ENCODE results near the gene AUTS2.

Gene AUTS2

DNA sequence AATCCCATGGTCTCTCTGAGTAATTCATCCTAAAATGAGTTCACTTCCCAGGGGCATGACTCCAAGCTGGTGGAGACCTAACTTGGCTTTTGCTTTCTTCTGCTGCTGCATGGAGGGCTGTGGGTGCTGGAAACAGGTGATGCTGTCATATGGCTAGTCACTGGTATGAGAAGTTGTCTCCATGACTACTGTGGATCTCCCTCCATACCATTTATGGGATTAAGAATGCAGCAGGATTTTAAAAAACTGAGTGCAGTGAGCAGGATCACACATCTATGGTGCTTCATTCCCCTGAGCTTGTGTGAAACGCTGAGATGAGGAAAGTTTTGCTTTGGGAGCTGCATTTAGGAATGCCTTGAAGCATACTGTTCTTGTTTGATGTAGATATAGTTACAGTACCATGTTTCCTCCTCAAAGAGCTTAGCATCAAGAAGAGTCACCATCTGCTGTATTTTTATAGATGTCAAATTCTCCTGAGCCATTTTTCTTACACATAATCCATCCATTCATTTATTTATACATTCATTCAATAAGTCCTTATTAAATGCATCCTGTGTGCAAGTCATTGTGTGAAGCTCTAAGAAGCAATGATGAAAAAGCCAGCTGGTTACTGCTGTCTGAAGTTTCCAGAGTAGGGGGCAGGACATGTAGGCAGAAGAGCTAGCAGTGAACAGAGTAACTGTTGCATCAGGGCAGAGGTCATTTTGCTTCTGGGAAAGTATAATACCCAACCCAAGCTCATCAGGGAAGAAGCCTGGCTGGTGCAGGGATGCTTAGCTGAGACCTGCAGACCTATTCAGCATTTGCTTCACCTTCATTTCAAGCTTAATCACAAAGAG, 534.8 kb downstream of the AUTS2 start:
- TF ChIP-seq, protein P1, sequence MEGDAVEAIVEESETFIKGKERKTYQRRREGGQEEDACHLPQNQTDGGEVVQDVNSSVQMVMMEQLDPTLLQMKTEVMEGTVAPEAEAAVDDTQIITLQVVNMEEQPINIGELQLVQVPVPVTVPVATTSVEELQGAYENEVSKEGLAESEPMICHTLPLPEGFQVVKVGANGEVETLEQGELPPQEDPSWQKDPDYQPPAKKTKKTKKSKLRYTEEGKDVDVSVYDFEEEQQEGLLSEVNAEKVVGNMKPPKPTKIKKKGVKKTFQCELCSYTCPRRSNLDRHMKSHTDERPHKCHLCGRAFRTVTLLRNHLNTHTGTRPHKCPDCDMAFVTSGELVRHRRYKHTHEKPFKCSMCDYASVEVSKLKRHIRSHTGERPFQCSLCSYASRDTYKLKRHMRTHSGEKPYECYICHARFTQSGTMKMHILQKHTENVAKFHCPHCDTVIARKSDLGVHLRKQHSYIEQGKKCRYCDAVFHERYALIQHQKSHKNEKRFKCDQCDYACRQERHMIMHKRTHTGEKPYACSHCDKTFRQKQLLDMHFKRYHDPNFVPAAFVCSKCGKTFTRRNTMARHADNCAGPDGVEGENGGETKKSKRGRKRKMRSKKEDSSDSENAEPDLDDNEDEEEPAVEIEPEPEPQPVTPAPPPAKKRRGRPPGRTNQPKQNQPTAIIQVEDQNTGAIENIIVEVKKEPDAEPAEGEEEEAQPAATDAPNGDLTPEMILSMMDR (IDR thresholded peaks at IDR 0.05; ENCODE audit: low read depth, low read length), result no peak

DNA sequence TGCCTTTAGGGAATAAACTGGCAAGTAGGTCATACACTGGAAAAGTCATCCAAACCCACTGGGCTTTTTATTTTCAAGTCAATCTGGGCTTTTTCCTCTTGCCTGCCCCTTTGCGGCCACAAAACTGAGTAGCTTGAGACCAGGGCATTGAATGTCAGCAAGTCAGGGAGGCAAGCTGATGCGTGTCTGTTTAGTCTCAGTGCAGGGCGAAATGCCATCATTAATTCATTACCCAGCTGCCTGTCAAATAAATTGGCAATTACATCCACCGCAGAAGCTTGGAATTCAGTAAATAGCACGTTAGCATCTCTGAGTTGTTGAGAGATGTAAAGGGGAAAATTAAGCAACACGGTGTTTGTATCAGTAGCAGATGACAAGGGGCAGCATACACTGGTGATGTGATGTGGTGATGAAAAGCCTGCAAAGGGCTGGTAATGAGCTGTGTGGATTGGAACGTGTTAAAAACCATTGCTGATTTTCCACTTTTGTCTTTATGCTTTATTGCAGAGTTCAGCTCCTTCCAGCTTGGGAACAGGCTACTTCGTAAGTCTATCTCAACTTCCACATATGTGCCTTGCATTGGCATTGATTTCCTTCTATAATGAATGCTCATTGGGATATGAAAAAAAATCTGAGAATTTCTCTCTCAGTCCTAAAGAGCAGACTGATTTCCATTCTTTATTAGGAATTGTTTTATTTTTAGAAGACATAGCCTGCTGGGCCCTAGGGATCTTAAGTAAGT, 535.9 kb downstream of the AUTS2 start:
- H3K4me3 ChIP-seq (ENCODE audit: low read depth, low read length), result no peak overlapping the region
- TF ChIP-seq, protein P1 (IDR thresholded peaks at IDR 0.05; ENCODE audit: low read depth, low read length), result no peak

More for the DNA sequence above, 534.8 kb downstream of the AUTS2 start:
- H3K4me3 ChIP-seq (ENCODE audit: low read depth, low read length), result no peak overlapping the region

DNA sequence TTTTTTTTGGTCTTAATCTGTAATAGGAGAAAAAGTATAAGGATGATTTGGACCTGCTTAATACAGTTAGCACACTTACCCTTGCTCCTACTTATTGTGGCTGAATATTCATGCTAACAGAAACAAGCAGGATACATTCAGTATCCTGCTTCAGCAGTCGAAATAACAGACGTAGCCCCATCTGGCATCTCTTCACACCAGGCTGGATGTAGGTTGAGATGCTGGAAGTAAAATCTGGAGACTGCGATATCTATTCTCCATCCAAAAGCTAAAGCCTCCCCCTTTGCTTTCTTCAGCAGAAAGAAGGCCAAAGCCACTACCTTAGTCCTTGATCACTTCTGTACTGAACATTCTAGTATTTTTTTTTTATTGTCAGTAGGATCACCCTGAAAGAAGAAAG, 537.4 kb downstream of the AUTS2 start:
- TF ChIP-seq, protein P1 (IDR thresholded peaks at IDR 0.05; ENCODE audit: low read depth, low read length), result no peak
- no peak overlapping the region for H3K4me3 ChIP-seq (ENCODE audit: low read depth, low read length)

DNA sequence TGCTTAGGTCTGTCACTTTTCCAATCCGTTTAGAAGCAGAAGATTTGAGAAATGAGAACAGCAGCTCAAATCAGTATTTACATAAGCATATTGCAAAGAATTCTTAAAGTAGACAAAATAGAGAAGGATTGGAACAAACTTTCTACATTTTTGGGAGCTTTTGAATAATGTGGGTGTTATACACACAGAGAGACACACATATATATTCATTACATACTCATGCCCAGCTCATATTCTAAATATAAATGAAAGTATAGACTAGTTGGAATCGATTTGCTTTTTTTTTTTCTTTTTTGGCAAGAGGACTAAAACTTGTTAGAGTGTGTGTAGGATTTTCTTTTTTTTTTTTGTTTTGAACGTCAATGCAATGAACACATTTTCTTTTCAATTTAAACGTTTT, 538.9 kb downstream of the AUTS2 start:
- TF ChIP-seq, protein P1 (IDR thresholded peaks at IDR 0.05; ENCODE audit: low read depth, low read length), result no peak
- H3K4me3 ChIP-seq (ENCODE audit: low read depth, low read length), result no peak overlapping the region

DNA sequence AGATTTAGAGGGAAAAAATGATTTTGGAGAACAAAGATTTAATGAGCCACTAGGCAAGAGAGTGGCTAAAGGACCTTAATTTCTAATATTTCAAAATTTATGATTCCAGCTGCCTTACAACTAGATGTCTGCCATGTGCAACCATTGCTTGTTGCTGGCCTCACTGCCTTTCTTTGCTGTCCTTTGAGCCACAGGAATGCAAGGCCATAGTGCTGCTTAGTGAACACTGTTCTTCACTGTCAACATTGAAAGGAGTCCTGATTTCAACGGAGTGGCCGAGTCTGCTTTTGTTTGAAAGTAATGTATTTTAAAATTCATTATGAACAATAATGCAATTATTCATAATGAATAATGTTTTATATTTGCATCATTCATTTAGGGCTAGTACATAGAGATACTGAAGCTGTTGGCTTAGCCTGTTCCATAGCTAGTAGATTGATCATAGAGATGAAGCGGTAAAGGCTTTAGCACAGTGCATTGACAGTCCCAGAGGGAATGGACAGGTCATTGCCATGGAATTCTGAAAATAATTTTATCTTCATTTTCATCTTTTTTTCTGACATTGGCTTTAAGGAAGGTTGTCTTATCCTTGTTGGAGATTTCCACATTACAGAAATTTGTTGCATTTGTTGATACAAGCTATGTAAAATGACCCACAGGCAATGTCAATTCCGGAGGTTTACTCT, 544.1 kb downstream of the AUTS2 start:
- H3K4me3 ChIP-seq (ENCODE audit: low read depth, low read length), result no peak overlapping the region
- TF ChIP-seq, protein P1 (IDR thresholded peaks at IDR 0.05; ENCODE audit: low read depth, low read length), result no peak

DNA sequence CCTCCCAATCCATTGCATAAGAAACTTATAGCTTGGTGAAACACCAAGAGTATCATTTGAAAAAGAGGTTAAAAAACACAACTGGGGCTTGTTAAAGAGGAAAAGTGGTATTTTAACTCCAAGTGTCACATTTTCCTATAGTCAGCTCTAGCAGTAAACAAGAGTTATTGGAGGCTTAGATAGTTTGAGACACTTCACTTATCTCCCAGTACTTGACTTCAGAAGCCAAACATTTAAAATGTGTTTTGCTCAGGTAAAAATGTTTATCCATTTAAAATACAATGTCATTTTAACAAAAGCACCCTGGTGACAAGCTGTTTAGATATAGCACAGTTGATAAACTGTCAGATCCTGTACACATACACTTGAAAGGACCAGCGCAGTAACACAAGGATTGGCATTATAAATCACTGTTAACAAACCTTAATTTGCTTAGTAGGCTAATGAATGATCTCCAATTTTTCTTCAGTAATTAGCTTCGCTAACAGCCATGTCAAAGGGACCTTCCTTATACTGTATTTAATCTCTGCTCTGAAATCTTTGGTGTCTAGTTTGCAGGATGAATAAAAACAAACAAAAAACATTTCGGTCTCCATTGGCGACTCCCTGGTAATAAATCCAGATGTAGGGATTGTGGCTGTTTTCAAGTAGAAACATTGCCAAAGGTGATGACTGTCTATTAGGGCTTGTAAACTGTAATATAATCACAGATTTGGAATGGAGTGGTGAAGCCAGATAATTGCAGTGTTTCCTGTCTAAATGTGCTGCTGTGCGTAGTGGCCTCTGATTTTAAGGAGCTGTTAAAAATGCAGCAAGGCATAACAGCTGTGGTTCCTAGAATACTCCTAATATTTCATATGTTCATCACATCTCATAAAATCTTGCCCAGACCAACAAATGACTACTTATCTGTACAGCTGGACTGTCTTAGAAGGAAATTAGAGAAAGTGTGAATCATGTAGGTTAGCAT, 545.1 kb downstream of the AUTS2 start:
- TF ChIP-seq, protein P1 (IDR thresholded peaks at IDR 0.05; ENCODE audit: low read depth, low read length), result no peak

More for the DNA sequence above, 545.1 kb downstream of the AUTS2 start:
- H3K4me3 ChIP-seq (ENCODE audit: low read depth, low read length), result no peak overlapping the region
